Adrenal gland (tissue), 5 donors: ENCODE results near the gene EMX1.

Experiments used
- CTCF ChIP-seq, 6 experiments: fragments of 450-650 bp in 4 of 6; fragments of 200-600 bp in 2 of 6; sonication (generic) in 1 of 6; IDR thresholded peaks; 1 replicate in 5 of 6; 2 replicates in 1 of 6; pipeline versions ENCODE4 v1.5.1 to v1.8.0; 2016 to 2021; ENCODE audit warnings: antibody characterized with exemption in 6 of 6, mild to moderate bottlenecking in 2 of 6, moderate library complexity in 1 of 6
- POLR2A ChIP-seq, 2 donors: fragments of 450-650 bp; IDR thresholded peaks; one replicate each; pipeline ENCODE4 v1.6.1; 2017; ENCODE audit warnings: antibody characterized with exemption in 2 of 2, mild to moderate bottlenecking in 2 of 2, moderate library complexity in 1 of 2
- donor health status: DM: no; HTN: no; CAD: no.

GRCh38 chr2:72956936-72957335 is 39.6 kb downstream of the EMX1 start:
- no peak for TF ChIP-seq CTCF (IDR thresholded peaks at IDR 0.05)
- no peak for TF ChIP-seq POLR2A (IDR thresholded peaks at IDR 0.05)
